ENCODE measurements around the gene JOSD1. TPM values are rescaled to one million over a fixed set of nuclear protein-coding genes. Genes with fewer than 3 reads are reported as not detected.

The JOSD1 gene
- total RNA-seq, 1 experiment from 2014 or later = 19.2 TPM

- H3K9me3 ChIP-seq (ENCODE audit: control insufficient read depth, low read depth, low read length) = no peaks in the 10 kb centered on the region
- H4K20me1 ChIP-seq (ENCODE audit: control insufficient read depth, insufficient read depth, insufficient read length) = no peaks in the 10 kb centered on the region
- no peak overlapping the region for H4K91ac ChIP-seq (ENCODE audit: insufficient read length, low read depth, low read length)
- no peak overlapping the region for H3T11ph ChIP-seq (ENCODE audit: low read length)
- H2BK20ac ChIP-seq (ENCODE audit: low read depth, low read length, poor library complexity, severe bottlenecking) = no peak overlapping the region
- H3K4ac ChIP-seq (ENCODE audit: low read depth, low read length) = no peak overlapping the region
- H2BK120ac ChIP-seq (ENCODE audit: low read depth, low read length, poor library complexity, severe bottlenecking) = no peak overlapping the region
- WGBS (ENCODE audit: extremely low coverage, insufficient read length, low lambda C conversion rate) = no CpG with 5 or more reads among the region's 8 CpGs
- no peak overlapping the region for H3K4me2 ChIP-seq (ENCODE audit: insufficient read depth, insufficient read length, low read length)
- no peak overlapping the region for H2AK5ac ChIP-seq (ENCODE audit: insufficient read length, low read length)
- H2BK15ac ChIP-seq (ENCODE audit: low read depth, low read length) = no peak overlapping the region
- no peaks in the 10 kb centered on the region for H3K79me2 ChIP-seq (ENCODE audit: insufficient read depth, low read length)
- no peaks in the 10 kb centered on the region for H3K79me1 ChIP-seq (ENCODE audit: insufficient read depth, low read depth, low read length, poor library complexity, severe bottlenecking)
- peaks cover 5 to 26% (median 6%) of the 10 kb centered on the region in 3 experiments for H3K36me3 Mint-ChIP-seq (ENCODE audit: insufficient read depth in 1 of 3, low read depth in 3 of 3)
- no peak overlapping the region for H2BK5ac ChIP-seq (ENCODE audit: insufficient read length, low read length)
- no peaks in the 10 kb centered on the region for H3K27me3 ChIP-seq (ENCODE audit: insufficient read depth, low read length)
- H3K4me1 ChIP-seq (ENCODE audit: insufficient read depth, low read length) = no peaks in the 10 kb centered on the region
- peaks cover 16% of the 10 kb centered on the region for H3K23me2 ChIP-seq (ENCODE audit: insufficient read length, low read depth, low read length, poor library complexity, severe bottlenecking)
- H3K9me3 Mint-ChIP-seq = peaks cover 0 to 5% of the 10 kb centered on the region in 2 experiments; a peak in 3 of 5 replicates
- TF ChIP-seq CTCF (conservative IDR thresholded peaks at IDR 0.05) = no peak
- H3K27ac Mint-ChIP-seq = no peak overlapping the region
- peaks cover 10% of the 10 kb centered on the region in 2 experiments for H3K4me1 Mint-ChIP-seq
- no peak overlapping the region for H3K18ac ChIP-seq (ENCODE audit: insufficient read length, low read depth, low read length)
- no peak overlapping the region for H3K14ac ChIP-seq (ENCODE audit: insufficient read depth, low read length)
- H3K9ac ChIP-seq (ENCODE audit: extremely low read depth, insufficient read length, low read length) = no peak overlapping the region
- H4K8ac ChIP-seq (replicated peaks; ENCODE audit: insufficient read length, low read depth, low read length) = no peak overlapping the region
- H4K5ac ChIP-seq (ENCODE audit: insufficient read length, low read depth, low read length) = no peak overlapping the region
- H3K27me3 Mint-ChIP-seq (ENCODE audit: low read depth) = no peaks in the 10 kb centered on the region; the same call in 1 of the 2 replicates
- DNase-seq = no peak
- no peak overlapping the region for H3K27ac ChIP-seq (ENCODE audit: insufficient read length, low read depth, low read length)
- no peak overlapping the region for H3K4me3 Mint-ChIP-seq
- H3K23ac ChIP-seq (ENCODE audit: insufficient read length, low read depth, low read length) = no peak overlapping the region
- H2BK12ac ChIP-seq (ENCODE audit: insufficient read length, low read depth, low read length) = no peak overlapping the region
- no peak overlapping the region for H2AFZ ChIP-seq (ENCODE audit: low read length)
- H3K56ac ChIP-seq (ENCODE audit: insufficient read length, low read depth, low read length) = no peak overlapping the region
Observed at GRCh38 chr22:38653741-38654140, 47.0 kb downstream of the JOSD1 start.
